ENCODE data around the gene VSIG10L.

- TF ChIP-seq EZH2 (IDR thresholded peaks at IDR 0.05; ENCODE audit: borderline replicate concordance, low read depth, low read length, severe bottlenecking) (no peak), CTCF (IDR thresholded peaks at IDR 0.05; ENCODE audit: borderline replicate concordance, extremely low read depth, low read length, poor library complexity, severe bottlenecking) (no peak)
These were observed 16.6 kb downstream of the VSIG10L start for GRCh38 chr19:51325161-51325976.

All from DND-41 (cell line).